Psoas muscle (tissue), 8 donors: ENCODE data around the gene CALHM6. TPM values are rescaled to one million over a fixed set of nuclear protein-coding genes. Genes with fewer than 3 reads are reported as not detected.
"Not testable (repeated sequence)": the region's sequence is repeated elsewhere in the genome, so short reads cannot be mapped to it uniquely, and the experiment has no call there.

ENCODE experiments used
- ATAC-seq, 4 donors: fragments of 200-7000 bp; cut with Tn5 transposase; one replicate each; pipeline ENCODE4 v1.9.1; 2020; ENCODE audit warnings: moderate library complexity in 3 of 4, mild to moderate bottlenecking in 2 of 4
- DNase-seq, 2 donors: peaks; one replicate each; pipeline ENCODE4 v3.0.0-alpha.2; 2020
- H3K27ac ChIP-seq: fragments of 200-600 bp; one replicate; pipeline ENCODE4 v1.8.0; 2022
- H3K27me3 ChIP-seq, 3 donors: fragments of 200-600 bp in 1 of 3; one replicate each; pipeline versions ENCODE4 v1.6.1 to v1.8.0; 2013 to 2022; ENCODE audit warnings: low read length in 2 of 3, mild to moderate bottlenecking in 2 of 3, moderate library complexity in 1 of 3; ENCODE audit not compliant: insufficient read depth in 3 of 3
- H3K36me3 ChIP-seq, 2 donors: fragments of 200-600 bp in 1 of 2; one replicate each; pipeline versions ENCODE4 v1.6.1 to v1.8.0; 2013 to 2022; ENCODE audit warnings: low read depth in 1 of 2, mild to moderate bottlenecking in 1 of 2, moderate library complexity in 1 of 2; ENCODE audit not compliant: insufficient read depth in 1 of 2
- H3K4me1 ChIP-seq: fragments of 200-600 bp; one replicate; pipeline ENCODE4 v1.8.0; 2022
- H3K4me3 ChIP-seq: fragments of 200-600 bp; one replicate; pipeline ENCODE4 v1.8.0; 2022; ENCODE audit warnings: mild to moderate bottlenecking
- H3K9me3 ChIP-seq: fragments of 200-600 bp; one replicate; pipeline ENCODE4 v1.8.0; 2022
- WGBS, 3 donors: extraction: QIAGEN DNeasy Blood & Tissue Kit; methylation state at CpG; one replicate each; pipeline versions ENCODE4 v1.1.6 to v1.1.7; 2013; 5-methylcytosine and 5-hydroxymethylcytosine counted together
- intact Hi-C, 2 donors: fragments of 100-400 bp; cut with DNase I; formaldehyde crosslinking; loops; one replicate each; pipeline versions ENCODE4 v1.11.0 to v1.14.2; 2022
- polyA plus RNA-seq, 3 donors: library from polyadenylated mRNA; stranded (reverse); fragments of 200-250 nt; gene quantifications; one replicate each; pipeline ENCODE4 v1.2.3, GENCODE V29; 2013
- total RNA-seq, 4 donors: library from RNA; stranded (reverse); fragmentation: NEBNext Ultra II Directional in 2 of 4; extraction: Animal tissue kit (Norgen Biotek cat#: 25700) in 2 of 4; gene quantifications; one replicate each; pipeline versions ENCODE4 v1.2.1 to v1.2.4, GENCODE V29; 2021 to 2023
- TF ChIP-seq, protein P1 (sequence below): fragments of 200-600 bp; IDR thresholded peaks from one replicate; pipeline ENCODE4 v1.8.0; 2022; ENCODE audit warnings: antibody characterized with exemption
- donor health status: healthy with polysubstance abuse.
- donor health status: DM: no; HTN: no; CAD: no; lungs with moderate emphysema.
- donor health status: Bipolar disorder and iron deficiency.
- donor health status: healthy.
- donor health status: DM: yes; HTN: yes; CAD: no.
- donor health status: DM: no; HTN: no; CAD: no.
- donor health status: DM: no; HTN: no; CAD: no.
- donor health status: DM: yes; HTN: yes; CAD: no.

The CALHM6 gene
- total and polyA plus RNA-seq, 7 donors, result 0.50 to 2.1 (median 0.91) TPM; not detected in 1

DNA sequence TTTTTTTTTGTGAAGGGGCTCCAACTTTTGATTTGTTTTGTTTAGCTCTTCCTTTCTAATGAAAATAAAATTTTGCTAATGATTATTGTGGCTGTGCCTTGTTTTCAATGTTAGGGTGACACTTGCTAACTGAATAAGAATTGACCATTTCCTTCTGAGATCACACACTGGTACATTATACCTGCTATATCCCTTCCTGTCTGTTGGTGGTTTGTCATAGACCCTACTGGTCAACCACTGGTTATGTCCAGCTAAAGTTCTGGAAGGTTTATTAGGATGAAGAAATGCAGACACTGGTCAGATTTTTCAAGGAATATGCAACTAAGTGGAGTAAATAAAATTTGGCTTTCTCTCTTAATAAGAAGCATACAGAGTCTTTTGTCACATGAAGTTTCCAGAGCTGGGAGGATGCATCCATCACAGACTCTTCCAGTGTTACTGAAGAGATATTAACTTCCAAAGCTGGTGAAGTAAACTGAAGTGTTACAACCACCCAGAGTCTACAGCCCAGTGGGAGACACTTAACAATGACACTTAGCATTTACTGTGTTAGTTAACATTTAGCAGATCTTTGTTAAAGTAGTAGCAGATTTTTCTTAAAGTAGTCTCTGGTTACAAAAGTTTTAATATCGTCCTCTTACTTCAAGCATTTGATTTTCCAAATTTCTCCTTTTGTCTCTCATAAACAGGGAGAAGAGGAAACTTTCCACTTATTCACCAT, 30.6 kb downstream of the CALHM6 start:
- Histone ChIP-seq H3K27me3 (no peaks in the 10 kb centered on the region), H3K27ac (no peak overlapping the region), H3K36me3 (no peaks in the 10 kb centered on the region), H3K4me3 (no peak overlapping the region), H3K9me3 (no peaks in the 10 kb centered on the region), H3K4me1 (no peaks in the 10 kb centered on the region)
- 82 to 94% (median 91%) methylated on average over 1 of the region's 1 CpG for WGBS, 3 donors
- TF ChIP-seq, protein P1, sequence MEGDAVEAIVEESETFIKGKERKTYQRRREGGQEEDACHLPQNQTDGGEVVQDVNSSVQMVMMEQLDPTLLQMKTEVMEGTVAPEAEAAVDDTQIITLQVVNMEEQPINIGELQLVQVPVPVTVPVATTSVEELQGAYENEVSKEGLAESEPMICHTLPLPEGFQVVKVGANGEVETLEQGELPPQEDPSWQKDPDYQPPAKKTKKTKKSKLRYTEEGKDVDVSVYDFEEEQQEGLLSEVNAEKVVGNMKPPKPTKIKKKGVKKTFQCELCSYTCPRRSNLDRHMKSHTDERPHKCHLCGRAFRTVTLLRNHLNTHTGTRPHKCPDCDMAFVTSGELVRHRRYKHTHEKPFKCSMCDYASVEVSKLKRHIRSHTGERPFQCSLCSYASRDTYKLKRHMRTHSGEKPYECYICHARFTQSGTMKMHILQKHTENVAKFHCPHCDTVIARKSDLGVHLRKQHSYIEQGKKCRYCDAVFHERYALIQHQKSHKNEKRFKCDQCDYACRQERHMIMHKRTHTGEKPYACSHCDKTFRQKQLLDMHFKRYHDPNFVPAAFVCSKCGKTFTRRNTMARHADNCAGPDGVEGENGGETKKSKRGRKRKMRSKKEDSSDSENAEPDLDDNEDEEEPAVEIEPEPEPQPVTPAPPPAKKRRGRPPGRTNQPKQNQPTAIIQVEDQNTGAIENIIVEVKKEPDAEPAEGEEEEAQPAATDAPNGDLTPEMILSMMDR, result no peak
- intact Hi-C loops, result no loop called here
- ATAC-seq (no peak), DNase-seq (no peak)

DNA sequence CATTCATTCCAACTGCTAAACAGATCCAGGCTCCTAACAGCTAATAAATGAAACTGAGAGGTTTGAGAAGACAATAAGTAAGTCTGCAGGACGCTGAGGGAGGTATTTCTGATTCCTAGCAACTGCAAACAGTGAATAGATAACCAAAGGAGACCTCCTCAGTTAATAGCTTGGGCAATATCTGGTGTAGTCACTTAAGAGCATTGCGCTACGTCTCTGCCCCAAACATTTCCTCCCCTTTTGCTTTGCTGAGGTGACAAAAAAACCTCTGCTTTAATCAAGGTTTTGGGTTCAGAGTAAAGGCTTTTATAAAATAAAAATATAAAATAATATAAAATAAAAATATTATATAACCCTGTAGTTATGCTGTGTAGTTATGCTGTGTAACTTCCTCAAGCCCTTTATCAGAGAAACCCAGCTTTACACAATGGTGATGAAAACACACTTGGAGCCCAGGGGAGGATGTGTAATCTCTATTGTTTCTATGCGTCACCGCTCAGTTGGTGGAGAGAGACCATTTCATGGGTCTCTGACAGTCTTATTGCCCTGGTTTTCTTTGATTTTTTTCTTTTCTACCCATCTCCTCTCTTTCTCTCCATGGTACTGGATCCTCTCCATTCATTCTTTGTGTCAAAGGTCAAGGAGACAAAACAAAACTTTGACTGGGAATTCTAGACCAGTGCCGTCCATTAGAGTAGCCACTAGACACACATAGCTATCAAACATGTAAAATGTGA, 31.3 kb downstream of the CALHM6 start:
- Histone ChIP-seq H3K9me3 (no peaks in the 10 kb centered on the region), H3K27ac (no peak overlapping the region), H3K4me3 (no peak overlapping the region), H3K27me3 (no peaks in the 10 kb centered on the region), H3K36me3 (no peaks in the 10 kb centered on the region), H3K4me1 (no peaks in the 10 kb centered on the region)
- ATAC-seq (no peak), DNase-seq (no peak)
- intact Hi-C loops, result no loop called here
- TF ChIP-seq, protein P1, result no peak
- WGBS, 3 donors, result 65 to 77% (median 75%) methylated on average over 6 of the region's 6 CpGs

DNA sequence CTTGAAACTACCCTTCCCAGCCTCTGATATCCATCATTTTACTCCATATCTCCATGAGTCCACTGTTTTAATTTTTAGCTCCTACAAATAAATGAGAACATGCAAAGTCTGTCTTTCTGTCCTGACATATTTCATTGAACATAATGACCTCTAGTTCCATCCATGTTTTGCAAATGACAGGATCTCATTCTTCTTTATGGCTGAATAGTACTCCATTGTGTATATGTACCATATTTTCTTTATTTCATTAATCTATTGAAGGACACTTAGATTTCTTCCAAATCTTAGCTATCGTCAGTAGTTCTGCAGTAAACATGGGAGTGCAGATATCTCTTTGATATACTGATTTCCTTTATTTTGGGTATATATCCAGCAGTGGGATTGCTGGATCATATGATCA, 34.0 kb downstream of the CALHM6 start:
- H3K4me1 ChIP-seq, H3K27me3 ChIP-seq, H3K36me3 ChIP-seq, H3K27ac ChIP-seq, DNase-seq, H3K9me3 ChIP-seq, intact Hi-C loops, ATAC-seq, H3K4me3 ChIP-seq: not testable (repeated sequence)
- 92 to 99% (median 94%) methylated on average over 1 of the region's 1 CpG for WGBS, 3 donors

DNA sequence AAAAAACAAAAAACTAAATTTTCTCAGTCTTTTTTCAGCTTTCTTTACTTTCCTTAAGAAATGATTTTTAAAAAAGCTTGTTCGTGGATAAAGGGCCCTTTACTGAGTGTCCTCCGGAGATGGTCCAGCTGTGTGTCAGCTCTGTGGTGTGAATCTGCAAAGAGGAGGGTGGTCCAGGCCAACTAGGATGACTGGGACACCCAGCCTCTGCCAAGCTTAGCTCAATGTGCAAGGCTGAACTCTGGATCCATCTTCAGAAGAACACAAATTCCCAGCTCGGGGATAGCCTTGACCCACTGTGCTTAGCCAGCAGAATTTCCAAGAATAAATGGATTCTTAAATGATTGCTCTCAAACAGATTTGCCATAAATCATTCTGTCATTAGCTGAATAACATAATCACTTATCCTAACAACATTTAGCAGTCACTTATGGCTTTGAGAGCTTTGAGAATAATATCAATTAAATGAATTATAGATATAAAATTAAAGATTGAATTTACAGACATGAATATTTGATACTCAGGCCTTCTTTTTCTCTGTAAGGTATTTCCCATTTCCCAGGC, 36.0 kb downstream of the CALHM6 start:
- Histone ChIP-seq H3K4me1 (no peaks in the 10 kb centered on the region), H3K9me3 (no peaks in the 10 kb centered on the region), H3K36me3 (no peaks in the 10 kb centered on the region), H3K27ac (no peak overlapping the region), H3K27me3 (peaks cover 0 to 1% (median 0%) of the 10 kb centered on the region in 3 donors), H3K4me3 (no peak overlapping the region)
- DNase-seq, result no peak
- intact Hi-C loops, result no loop called here
- 47 to 60% (median 55%) methylated on average over 3 of the region's 3 CpGs for WGBS, 3 donors
- TF ChIP-seq, protein P1, result no peak
- no peak for ATAC-seq

DNA sequence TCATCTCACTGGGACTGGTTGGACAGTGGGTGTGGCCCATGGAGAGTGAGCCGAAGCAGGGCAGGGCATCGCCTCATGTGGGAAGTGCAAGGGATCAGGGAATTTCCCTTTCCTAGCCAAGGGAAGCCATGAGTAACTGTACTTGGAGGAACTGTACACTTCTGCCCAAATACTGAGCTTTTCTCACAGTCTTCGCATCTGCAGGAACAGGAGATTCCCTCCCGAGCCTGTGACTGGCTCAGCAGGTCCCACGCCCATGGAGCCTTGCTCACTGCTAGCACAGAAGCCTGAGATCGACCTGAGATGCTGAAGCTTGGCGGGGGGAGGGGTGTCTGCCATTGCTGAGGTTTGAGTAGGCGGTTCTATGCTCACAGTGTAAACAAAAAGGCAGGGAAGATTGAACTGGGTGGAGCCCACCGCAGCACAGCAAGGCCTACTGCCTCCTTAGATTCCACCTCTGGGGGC, 39.8 kb downstream of the CALHM6 start:
- intact Hi-C loops, result no loop called here
- TF ChIP-seq, protein P1, result no peak
- WGBS, 3 donors, result 69 to 79% (median 72%) methylated on average over 9 of the region's 9 CpGs
- H3K4me3 ChIP-seq, result no peak overlapping the region
- H3K36me3 ChIP-seq, result no peaks in the 10 kb centered on the region
- ATAC-seq (no peak), DNase-seq (no peak)
- peaks cover 0 to 1% (median 0%) of the 10 kb centered on the region in 3 donors for H3K27me3 ChIP-seq
- H3K4me1 ChIP-seq, result no peaks in the 10 kb centered on the region
- H3K27ac ChIP-seq, result no peak overlapping the region
- H3K9me3 ChIP-seq, result no peaks in the 10 kb centered on the region
